IPS DF 4.7 (cell line): Measurements from ENCODE around the gene ALK.
"Not testable (repeated sequence)": the region's sequence is repeated elsewhere in the genome, so short reads cannot be mapped to it uniquely, and the experiment has no call there.

Experiments
- DNase-seq: peaks from one replicate; pipeline ENCODE4 v3.0.0-alpha.2; 2013; ENCODE audit warnings: low spot score; ENCODE audit errors: extremely low read depth

Gene ALK

GRCh38 chr2:29760008-29760407 lies 161.4 kb downstream of the ALK start:
- DNase-seq: no peak

DNA sequence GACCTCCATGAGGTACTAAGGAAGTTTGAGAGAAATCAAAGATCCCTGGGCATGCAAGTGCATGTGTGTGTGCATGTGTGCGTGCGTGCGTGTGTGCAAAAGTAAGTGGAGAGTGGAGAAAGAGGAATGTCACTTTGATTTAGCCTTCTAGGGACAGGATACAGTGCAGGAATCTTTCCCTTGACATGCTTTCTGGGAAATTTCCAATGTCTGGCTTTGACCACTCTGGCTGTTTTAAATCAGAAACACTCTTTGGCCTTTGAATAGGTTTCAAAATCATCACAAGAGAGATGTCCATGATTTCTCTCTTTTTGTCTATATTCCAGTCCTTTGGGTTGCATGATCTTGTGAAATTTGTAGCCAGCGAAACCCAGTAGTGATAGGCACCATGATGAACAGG lies 162.0 kb downstream of the ALK start:
- no peak for DNase-seq

- no peak for DNase-seq
These were observed 165.6 kb downstream of the ALK start for GRCh38 chr2:29755829-29756228.

- DNase-seq: no peak
These were observed 166.2 kb downstream of the ALK start for GRCh38 chr2:29755233-29755632.

- DNase-seq: no peak
These were observed 167.5 kb downstream of the ALK start for GRCh38 chr2:29753671-29754444.

- no peak for DNase-seq
These were observed 170.0 kb downstream of the ALK start for GRCh38 chr2:29751390-29751789.

DNA sequence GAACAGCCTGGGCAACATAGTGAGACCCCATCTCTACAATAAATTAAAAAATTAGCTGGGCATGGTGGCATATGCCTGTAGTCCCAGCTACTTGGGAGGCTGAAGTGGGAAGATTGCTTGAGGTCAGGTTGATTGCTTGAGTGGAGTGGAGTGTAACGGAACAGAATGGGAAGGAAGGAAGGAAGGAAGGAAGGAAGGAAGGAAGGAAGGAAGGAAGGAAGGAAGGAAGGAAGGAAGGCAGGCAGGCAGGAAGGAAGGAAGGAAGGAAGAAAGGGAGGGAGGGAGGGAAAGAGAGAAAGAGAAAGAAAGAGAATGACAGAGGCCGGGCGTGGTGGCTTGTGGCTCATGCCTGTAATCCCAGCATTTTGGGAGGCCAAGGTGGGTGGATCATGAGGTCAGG lies 170.9 kb downstream of the ALK start:
- DNase-seq: not testable (repeated sequence)

DNA sequence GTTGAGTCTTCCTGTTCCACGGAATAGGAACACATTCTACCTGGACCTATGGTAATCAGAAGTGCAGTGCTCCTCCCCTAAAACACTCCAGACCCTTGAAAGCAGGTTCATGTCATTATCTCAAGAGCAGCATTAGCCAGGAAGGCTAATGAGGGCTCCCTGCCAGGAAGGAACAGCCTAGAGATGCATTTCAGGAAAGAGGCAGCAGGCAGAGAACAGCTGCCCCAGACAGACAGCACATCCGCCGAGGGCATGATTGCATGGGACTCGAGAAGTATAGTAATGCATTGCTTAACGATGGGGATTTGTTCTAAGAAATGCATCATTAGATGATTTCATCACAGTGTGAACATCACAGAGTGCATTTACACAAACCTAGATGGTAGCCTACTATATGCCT lies 171.5 kb downstream of the ALK start:
- no peak for DNase-seq

GRCh38 chr2:29749041-29749440 lies 172.3 kb downstream of the ALK start:
- no peak for DNase-seq

- DNase-seq: no peak
These were observed 173.5 kb downstream of the ALK start for GRCh38 chr2:29747786-29748470.

GRCh38 chr2:29744976-29745375 lies 176.4 kb downstream of the ALK start:
- no peak for DNase-seq

DNA sequence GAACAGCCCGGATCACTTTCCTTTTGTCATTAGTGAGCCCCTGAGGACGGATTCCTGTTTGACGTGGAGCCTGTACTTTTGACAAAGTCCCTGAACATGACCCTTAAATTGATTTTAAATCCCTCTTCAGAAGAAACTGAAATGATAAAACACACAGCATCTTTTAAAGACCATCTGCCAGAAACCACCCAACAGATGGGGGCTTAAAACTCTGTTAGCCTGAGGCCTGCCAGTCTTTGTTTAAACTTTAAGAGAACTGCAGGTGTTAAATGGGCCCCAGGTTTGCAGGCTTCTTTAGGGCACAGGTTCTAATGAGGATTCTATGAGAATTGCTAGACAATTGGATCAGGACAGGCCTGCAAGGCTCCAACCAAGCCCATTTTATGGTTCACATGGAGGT lies 177.9 kb downstream of the ALK start:
- no peak for DNase-seq

DNA sequence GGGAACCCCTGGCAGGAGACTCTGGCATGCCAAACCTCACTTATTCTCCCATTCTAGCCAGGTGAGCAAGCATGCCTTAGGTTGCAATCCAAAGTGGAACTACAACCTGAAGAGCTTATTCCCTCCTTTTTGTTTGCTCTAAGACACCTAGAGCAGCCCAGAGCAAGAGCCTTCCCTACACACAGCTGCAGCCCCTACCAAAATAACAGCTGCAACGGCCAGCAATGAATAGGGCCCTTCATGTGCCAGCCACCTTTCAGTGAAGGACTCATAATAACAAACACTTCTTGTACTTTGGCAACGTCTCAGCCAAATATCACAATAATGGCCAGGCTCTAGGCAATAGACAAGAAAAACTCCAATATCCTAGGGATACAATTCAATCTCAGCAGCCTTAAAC lies 178.7 kb downstream of the ALK start:
- DNase-seq: no peak

DNA sequence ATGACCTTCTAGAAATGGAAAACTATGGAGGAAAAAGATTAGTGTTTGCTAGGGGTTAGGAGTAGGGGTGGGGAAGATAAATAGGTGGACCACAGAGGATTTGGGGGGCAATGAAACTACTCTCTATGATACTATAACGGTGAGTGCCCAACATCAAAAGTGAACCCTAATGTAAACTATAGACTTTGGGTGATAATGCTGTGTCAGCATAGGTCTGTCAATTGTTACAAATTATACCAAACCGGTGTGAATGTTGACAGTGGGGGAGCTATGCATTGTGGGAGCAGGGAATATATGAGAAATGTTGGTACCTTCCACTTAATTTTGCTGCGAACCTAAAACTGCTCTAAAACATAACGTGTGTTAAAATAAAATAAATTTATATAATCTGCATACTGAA lies 180.3 kb downstream of the ALK start:
- no peak for DNase-seq

- no peak for DNase-seq
These were observed 187.4 kb downstream of the ALK start for GRCh38 chr2:29733965-29734364.

- no peak for DNase-seq
These were observed 188.2 kb downstream of the ALK start for GRCh38 chr2:29733213-29733612.

DNA sequence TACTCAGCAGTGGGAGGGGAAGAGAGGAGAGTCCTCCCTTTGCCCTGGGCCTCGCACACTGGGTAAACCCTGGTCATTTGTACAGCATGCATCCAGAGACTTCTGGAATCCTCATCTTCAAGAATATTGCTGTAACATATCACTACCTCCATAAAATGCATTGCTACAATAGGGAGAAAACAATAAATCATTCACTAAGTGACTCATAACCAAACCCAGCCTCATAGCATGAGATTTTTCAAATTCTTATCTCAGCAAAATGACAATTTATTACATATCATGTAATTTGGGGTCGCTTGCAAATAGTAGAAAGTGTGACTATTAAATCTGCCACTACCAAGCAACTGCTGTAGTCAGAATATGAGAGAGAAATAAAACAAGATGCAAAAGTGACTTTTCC lies 189.4 kb downstream of the ALK start:
- DNase-seq: no peak

DNA sequence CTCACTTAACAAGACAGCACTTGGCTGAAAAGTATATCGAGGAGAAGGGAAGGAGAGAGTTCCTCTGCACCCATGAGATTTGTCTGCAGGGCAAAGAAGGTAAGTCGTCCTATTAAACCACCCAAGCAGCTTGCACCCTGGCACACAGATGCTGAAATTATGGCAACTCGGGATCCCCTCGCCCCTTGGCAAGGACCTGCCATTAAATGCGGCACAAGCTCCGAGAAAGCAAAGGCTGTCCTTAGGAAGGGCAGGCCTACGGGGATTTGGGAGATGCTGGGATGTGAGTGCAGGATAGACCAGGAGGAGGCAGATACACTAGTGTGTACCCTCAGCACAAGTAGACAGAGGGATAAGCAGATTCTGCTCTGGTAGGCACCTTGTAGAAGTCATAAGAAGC lies 191.5 kb downstream of the ALK start:
- DNase-seq: no peak

DNA sequence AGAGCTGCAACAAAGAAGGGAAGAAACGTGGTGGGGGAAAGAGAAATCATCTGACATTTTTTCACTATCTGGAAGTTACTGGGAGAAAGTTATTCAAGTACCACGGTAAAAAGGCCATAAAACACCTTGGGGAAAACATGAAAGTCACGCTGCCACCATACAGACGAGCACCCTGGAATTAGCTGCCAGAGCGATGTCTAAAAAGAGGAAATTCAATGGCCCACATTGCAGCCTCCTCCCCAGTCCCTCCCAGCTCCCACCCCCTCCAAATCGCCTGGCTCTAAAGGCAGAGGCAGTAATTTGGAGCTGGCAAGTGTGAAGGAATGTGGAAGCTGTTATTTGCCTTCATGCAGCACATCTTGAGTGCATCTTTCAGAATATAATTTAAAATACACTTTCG lies 192.0 kb downstream of the ALK start:
- DNase-seq: no peak

GRCh38 chr2:29726976-29727375 lies 194.4 kb downstream of the ALK start:
- DNase-seq: no peak

DNA sequence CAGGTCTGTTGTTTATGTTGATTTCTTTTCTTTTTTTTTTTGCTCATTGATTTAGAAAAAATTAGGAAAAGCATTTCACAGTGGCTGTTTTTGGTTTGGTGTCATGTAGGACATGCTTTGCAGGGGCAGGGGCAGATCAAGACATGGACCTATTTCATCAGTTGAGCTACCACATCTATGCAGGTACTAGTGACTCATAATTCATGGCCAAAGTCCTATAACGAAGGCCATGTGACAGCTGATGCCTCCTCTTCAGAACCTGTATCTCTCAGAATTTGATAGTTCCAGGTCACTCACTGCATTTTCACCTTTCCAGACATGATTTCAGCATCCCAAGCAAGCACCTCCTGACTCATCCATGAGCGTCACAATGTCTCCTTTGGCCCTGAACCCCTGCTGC lies 195.8 kb downstream of the ALK start:
- DNase-seq: no peak

DNA sequence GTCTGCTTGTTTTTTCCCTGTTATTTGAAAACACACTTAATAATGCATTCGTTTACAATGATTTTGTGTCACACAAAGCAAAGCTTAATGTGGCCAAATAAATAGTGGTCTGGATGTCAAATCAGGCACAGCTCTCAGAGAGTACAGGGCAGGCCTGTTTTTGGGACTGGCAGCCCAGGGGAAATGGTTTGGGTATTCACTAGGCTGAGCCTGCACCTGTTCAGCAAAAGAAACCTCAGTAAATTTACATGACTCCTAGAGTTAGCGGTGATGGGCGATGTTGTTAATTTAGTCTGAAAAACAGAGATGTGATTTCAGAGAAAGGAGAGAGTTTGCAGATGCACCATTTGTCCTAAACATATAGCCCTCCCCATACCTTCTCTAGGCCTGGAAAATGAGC lies 197.1 kb downstream of the ALK start:
- DNase-seq: no peak
